Fibroblast of upper back skin (primary cell): ENCODE data around the gene RNF150.
"Not testable (repeated sequence)": the region's sequence is repeated elsewhere in the genome, so short reads cannot be mapped to it uniquely, and the experiment has no call there.

Experiments
- DNase-seq: peaks from one replicate; pipeline ENCODE4 v3.0.0-alpha.2; 2013

Gene RNF150

GRCh38 chr4:141133146-141133998, at the start of gene RNF150:
Gene RNF150 (minus strand): TSS chr4:141133469.
- DNase-seq = peak; percentile 91

GRCh38 chr4:141180991-141181761, 47.9 kb upstream of the RNF150 start:
- no peak for DNase-seq

DNA sequence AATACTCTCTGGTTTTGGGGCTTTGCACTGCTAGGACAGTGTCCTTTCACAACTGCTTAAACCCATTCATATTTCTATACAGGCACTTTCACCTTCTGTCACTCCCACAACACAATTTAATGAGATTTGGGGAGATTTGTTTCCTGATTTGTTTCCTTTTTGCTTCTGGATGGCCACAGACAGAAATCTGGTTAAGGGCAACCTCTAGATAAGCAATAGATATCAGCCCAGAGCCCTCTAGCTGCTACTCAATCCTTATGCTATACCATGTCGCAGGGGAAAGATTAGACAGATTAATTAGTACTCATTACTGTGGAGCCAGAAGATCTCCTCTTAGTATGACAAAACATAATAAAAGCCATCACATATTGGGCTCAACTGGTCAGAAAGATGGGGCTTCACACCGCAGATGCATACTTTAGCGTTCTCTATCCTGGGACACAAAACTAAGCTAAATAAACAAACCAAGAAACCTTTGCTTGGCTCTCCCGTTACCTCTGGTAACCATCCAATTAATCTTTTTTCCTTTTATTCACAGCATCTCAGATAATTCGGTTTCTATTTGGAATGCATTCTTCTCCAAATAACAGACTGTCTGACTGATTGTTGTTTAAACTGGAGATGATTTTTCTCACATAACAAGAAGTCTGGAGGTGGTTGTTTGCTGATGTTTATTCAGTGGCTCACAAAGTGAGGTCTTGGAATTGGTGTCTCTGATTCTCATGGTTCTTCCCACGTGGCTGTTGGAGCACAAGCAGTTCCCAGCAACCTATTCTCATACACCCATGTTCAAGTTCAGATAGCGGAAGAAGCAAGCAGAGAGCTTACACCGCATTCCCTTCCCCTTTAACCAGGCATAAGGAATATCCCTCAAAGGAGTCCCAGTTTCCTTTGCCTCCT, 46.5 kb upstream of the RNF150 start:
- DNase-seq = no peak

GRCh38 chr4:141177171-141177570, 43.9 kb upstream of the RNF150 start:
- DNase-seq = no peak

DNA sequence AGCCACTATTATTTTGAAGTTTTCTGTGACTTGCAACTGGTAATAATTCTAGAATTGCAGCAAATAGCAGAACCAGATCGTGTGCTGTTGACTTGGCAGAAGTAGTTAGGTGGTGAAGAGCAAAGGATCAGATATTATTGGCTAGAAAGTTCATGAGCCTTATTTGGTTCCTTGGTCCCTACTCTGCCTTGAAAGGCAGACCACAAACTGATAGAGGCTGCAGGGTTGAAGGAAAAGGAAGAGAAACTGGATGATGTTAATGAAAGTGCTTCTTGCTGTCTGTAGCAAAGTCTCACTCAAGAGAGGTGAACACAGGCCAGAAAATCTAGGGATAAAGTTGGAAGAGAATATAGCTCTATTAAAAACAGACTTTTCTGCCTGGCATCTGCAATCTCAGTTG, 41.2 kb upstream of the RNF150 start:
- DNase-seq = no peak

- no peak for DNase-seq
Observed at GRCh38 chr4:141170671-141171070, 37.4 kb upstream of the RNF150 start.

DNA sequence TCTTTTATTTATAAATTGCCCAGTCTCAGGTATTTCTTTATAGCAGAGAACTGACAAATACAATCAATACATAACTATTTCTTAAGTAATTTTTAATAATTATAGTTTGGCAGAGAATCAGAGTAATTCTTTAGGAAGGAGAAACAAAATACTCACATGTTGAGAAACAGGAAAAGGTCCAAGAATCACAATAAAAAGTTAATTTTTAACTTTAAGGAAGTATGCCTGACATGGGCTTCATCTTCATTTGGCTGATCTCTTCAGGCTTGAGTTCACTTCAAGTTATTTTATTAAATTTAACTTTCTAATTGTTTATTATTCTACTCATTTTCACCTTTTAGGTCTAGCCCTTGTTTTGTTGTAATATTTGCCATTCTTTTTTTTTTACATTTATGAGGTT, 36.1 kb upstream of the RNF150 start:
- no peak for DNase-seq

GRCh38 chr4:141165001-141165400, 31.7 kb upstream of the RNF150 start:
- DNase-seq = not testable (repeated sequence)

DNA sequence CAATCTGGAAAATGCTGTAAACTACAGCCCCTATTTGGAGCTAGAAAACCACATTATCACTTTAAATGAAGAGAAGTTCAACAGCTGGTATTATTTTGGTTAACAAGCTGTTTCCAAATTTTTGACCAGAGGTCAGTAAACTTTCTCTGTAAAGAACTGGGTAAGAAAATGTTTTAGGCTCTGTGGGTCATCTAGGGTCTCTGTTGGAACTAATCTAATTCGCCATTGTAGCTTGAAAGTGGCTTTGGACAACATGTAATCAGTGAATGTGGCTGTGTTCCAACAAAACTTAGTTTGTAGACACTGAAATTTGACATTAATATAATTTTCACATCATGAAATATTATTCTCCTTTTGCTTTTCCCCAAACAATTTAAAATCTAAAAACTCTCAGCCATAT, 25.8 kb upstream of the RNF150 start:
- DNase-seq = no peak

DNA sequence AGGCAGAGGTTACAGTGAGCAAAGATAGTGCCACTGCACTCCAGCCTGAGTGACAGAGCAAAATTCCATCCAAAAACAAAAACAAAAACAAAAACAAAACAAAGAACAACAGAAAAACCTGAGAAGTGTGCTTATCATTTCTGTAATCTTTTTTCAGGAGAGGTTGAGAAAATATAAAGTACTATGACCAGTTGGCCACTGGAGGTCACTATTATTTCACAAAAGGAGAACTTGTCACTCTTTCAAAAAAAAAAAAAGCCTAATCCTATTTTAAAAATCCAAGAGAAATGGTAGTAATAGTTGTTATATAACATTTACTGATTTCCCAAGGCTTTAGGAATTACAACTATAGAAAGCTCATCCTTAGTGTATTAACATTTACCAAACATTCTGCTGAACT, 24.9 kb upstream of the RNF150 start:
- peak; percentile 53 for DNase-seq

GRCh38 chr4:141155586-141155985, 22.3 kb upstream of the RNF150 start:
- peak; percentile 12 for DNase-seq

GRCh38 chr4:141154725-141155124, 21.5 kb upstream of the RNF150 start:
- no peak for DNase-seq

DNA sequence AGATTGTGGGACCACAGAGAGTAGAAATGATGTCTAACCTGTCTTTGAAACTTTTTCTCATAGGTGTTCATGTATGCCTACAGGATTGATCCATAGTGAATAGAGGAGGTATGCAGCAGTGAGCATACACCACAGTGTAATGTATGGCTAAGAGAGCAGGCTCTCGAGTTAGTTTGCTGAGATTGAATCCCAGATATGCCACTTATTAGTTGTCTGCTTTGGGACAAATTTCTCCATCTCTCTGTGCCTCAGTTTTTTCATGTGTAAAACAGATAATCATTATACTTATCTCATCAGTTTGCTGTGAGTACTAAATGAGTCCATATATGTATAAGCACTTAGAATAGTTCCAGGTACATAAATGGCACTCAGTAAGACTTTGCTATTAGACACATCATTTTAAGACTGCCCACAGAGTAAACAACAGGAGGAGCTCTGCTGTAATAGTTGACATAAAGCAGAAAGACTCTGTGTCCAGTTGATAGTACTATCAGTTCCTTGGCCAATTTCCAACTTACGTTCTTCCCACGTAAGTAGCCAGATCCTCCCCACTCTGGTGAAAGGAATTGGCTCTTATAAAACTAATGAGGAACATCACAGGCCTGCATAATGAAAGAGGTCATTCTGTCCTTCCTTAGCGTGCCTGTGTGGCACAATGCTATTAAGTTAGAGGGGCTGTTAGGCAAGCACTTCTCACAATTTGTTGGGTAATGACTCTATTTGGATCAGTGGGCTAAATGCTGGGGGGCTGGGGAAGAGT, 20.7 kb upstream of the RNF150 start:
- no peak for DNase-seq

GRCh38 chr4:141144207-141144606, 10.9 kb upstream of the RNF150 start:
- DNase-seq = no peak

GRCh38 chr4:141142423-141142822, 9.2 kb upstream of the RNF150 start:
- no peak for DNase-seq

- peak; percentile 53 for DNase-seq
Observed at GRCh38 chr4:141140391-141141200, 7.3 kb upstream of the RNF150 start.

GRCh38 chr4:141133999-141134995, 1.0 kb upstream of the RNF150 start:
- DNase-seq = no peak

GRCh38 chr4:141132709-141133145, 542 bp downstream of the RNF150 start:
- DNase-seq = peak; percentile 46

- no peak for DNase-seq
Observed at GRCh38 chr4:141132072-141132708, 1.1 kb downstream of the RNF150 start.

DNA sequence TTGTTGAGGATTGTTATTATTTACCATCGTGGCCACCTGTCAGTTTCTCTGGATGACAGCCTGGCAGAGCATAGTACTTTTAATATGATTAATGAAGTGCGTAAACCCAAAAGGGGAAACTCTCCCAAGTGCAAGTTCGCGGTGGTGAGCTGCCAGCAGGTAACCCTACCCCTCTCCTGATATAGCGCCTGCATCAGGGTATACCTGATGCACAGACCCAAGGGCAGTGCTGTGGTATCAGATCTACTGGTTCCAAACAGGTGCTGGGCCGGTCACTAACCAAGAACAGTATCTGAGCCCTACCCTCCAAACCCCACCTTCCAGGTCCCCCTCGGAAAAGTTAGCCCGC, 1.6 kb downstream of the RNF150 start:
- no peak for DNase-seq
